ENCODE data around the gene KRT2.

GRCh38 chr12:52696588-52696987 is 44.6 kb upstream of the KRT2 start:
- TF ChIP-seq CTCF (IDR thresholded peaks at IDR 0.05 in 2 of 3, conservative IDR thresholded peaks at IDR 0.05 in 1 of 3; ENCODE audit: insufficient read depth in 2 of 3, low read depth in 1 of 3, low read length in 3 of 3) (no peak), BRCA1 (IDR thresholded peaks at IDR 0.05) (no peak), BRCA1 (CRISPR knock-in tag; IDR thresholded peaks at IDR 0.05) (no peak), SIX5 (IDR thresholded peaks at IDR 0.05; ENCODE audit: borderline replicate concordance in 1 of 2, insufficient read depth in 1 of 2, low read depth in 1 of 2, low read length in 2 of 2) (no peak), MAX (CRISPR knock-in tag; IDR thresholded peaks at IDR 0.05) (no peak), CREB1 (IDR thresholded peaks at IDR 0.05) (no peak), CREB1 (CRISPR knock-in tag; IDR thresholded peaks at IDR 0.05) (no peak), CHD4 (IDR thresholded peaks at IDR 0.05; ENCODE audit: insufficient read depth, insufficient replicate concordance, low read depth, low read length, poor library complexity, severe bottlenecking) (no peak), LCOR (CRISPR knock-in tag; IDR thresholded peaks at IDR 0.05) (no peak)

Measured in K562 (cell line).